ENCODE results near the gene ARID1B.

GRCh38 chr6:157119502-157120027 lies 342.4 kb downstream of the ARID1B start:
- TF ChIP-seq POLR2AphosphoS5 (IDR thresholded peaks at IDR 0.05) (no peak), POLR2A (IDR thresholded peaks at IDR 0.05) (no peak)

Measured in prostate gland (tissue), 1 donor.